ENCODE data around the gene ABL1.

DNA sequence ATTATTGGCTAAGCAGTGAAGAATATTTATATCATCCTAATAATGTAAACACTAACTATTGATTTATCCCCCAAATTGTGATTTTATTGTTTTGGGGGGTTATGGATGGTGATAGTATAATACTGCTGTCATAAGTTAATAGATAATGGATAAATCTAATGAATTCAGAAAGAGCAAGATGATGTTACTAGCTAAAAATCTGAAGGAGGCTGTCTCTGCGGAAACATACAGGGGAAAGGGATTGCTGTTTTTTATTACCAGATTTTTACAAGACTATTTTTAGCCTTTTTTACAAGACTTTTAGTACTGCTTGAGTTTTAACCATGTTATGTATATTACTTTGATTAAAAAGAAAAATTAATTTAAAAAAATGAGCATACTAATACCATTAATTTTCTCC is 5.3 kb upstream of the ABL1 start:
- TF ChIP-seq MXI1 (conservative IDR thresholded peaks at IDR 0.05; ENCODE audit: poor library complexity, severe bottlenecking) (no peak), TAF1 (IDR thresholded peaks at IDR 0.05; ENCODE audit: low read depth) (no peak), EP300 (conservative IDR thresholded peaks at IDR 0.05; ENCODE audit: poor library complexity, severe bottlenecking) (no peak), POLR2AphosphoS5 (IDR thresholded peaks at IDR 0.05) (no peak)
- TF ChIP-seq, protein P1, sequence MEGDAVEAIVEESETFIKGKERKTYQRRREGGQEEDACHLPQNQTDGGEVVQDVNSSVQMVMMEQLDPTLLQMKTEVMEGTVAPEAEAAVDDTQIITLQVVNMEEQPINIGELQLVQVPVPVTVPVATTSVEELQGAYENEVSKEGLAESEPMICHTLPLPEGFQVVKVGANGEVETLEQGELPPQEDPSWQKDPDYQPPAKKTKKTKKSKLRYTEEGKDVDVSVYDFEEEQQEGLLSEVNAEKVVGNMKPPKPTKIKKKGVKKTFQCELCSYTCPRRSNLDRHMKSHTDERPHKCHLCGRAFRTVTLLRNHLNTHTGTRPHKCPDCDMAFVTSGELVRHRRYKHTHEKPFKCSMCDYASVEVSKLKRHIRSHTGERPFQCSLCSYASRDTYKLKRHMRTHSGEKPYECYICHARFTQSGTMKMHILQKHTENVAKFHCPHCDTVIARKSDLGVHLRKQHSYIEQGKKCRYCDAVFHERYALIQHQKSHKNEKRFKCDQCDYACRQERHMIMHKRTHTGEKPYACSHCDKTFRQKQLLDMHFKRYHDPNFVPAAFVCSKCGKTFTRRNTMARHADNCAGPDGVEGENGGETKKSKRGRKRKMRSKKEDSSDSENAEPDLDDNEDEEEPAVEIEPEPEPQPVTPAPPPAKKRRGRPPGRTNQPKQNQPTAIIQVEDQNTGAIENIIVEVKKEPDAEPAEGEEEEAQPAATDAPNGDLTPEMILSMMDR (IDR thresholded peaks at IDR 0.05; ENCODE audit: poor library complexity, severe bottlenecking) = no peak

All from neural cell (in vitro differentiated cells).